Left renal pelvis (tissue), 4 donors: ENCODE measurements around the gene EPB41L2. TPM values are rescaled to one million over a fixed set of nuclear protein-coding genes. Genes with fewer than 3 reads are reported as not detected.

Source experiments
- DNase-seq, 4 donors: peaks; one replicate each; pipeline ENCODE4 v3.0.0-alpha.2; 2013; ENCODE audit warnings: low read depth in 4 of 4, low spot score in 3 of 4
- polyA plus RNA-seq, 4 donors: library from polyadenylated mRNA; unstranded; fragments of 120-200 nt; gene quantifications; one replicate each; pipeline ENCODE4 v1.2.1, GENCODE V29; 2013; ENCODE audit not compliant: insufficient read length in 4 of 4

The EPB41L2 gene
- polyA plus RNA-seq, 4 donors, result 147 to 448 (median 175) TPM

DNA sequence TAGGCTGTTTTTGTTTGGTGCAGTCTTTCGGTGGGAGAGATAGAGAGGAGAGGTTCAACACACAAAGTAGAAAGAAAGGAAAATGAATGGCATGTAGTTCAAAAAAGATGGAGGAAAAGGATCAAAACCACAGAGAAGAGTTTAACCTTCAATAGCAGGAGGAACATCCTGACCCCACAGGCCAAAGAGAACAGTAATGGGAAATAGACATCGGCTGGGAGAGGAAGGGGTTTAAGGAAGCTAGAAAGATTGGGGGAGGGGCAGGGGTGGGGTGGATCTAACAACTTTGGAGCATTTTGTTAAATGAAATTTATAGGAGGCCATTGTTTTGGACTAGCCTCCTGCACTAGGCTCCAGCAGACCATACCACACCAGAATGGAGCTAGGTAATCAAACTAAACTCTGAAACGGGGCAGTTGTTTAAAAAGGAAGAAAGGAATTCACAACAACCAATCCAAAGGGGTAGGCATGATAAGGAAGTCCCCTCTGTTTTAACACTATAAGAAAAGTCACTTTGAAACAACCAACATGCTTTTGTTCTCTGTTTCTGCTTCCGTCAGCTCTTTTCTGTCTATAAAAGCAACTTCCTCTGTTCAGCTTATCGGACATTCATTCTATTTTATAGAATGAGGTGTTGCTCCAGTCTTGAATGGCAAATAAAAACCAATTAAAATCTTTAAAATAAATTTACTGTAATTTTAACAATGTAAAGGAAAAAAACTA lies 82.6 kb downstream of the EPB41L2 start:
- no peak for DNase-seq

DNA sequence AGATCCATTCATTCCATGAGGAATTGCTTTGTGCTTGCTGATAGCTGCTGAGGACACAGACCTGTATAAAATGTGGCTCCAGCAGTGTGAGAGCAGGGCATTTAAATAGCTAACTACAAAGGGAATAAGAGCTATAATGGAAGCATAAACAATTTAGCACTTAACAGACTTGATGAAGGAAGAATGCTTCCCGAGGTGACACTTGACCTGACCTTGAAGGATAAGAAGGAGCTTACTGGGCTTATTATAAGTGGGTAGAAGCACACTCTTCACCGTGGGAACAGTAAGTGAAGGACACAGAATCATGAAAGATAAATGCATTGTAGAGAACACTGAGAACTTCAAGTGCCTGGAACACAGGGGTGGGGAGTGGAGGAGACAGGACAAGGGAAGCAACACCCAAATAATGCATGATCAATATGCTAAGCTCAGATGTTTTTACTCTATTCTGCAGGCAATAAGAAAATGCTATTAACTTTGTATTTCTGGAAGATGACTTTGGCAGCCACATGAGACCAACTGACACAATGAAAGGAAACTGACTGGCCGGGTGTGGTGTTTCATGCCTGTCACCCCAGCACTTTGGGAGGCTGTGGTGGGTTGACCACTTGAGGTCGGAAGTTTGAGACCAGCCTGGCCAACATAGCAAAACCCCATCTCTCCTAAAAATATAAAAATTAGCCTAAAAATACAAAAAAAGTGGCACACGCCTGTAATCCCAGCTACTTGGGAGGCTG lies 84.2 kb downstream of the EPB41L2 start:
- DNase-seq, result no peak

DNA sequence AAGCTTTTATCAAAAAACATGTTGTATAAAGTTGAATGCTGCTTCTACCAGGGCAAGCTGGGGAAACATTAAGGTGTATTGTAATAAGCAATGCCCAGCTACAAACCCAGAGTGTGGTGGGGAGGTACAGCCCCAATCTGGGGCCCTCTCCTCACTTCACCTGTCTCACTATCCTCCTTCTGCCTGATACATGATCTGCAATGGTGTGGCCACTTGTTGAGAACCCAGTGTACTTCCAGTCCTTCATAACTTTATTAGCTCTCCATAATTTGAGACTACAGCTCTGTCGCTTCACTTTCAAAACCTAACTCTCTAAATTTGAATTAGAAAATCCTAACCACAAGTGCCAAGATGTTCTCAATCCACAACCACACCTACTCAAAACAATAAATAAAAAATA lies 84.9 kb downstream of the EPB41L2 start:
- DNase-seq, result no peak

DNA sequence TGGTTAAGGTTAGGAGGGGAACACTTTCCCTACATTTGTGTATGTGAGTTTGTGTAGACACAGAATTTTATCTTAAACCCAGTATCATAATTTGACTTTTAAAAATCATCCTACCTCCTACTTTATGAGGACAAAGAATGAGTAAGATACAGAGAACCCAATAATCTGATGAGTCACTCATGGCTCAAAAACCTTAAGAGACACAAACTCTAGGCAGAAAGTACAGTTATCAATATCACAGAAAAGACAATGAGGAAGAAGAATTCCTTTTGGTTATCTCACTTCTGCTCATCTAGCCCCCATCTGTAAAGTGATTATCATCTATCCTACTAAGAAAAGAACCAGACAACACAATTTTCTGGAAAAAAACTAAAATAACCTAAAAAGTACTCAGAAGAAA lies 87.7 kb downstream of the EPB41L2 start:
- DNase-seq, result no peak

DNA sequence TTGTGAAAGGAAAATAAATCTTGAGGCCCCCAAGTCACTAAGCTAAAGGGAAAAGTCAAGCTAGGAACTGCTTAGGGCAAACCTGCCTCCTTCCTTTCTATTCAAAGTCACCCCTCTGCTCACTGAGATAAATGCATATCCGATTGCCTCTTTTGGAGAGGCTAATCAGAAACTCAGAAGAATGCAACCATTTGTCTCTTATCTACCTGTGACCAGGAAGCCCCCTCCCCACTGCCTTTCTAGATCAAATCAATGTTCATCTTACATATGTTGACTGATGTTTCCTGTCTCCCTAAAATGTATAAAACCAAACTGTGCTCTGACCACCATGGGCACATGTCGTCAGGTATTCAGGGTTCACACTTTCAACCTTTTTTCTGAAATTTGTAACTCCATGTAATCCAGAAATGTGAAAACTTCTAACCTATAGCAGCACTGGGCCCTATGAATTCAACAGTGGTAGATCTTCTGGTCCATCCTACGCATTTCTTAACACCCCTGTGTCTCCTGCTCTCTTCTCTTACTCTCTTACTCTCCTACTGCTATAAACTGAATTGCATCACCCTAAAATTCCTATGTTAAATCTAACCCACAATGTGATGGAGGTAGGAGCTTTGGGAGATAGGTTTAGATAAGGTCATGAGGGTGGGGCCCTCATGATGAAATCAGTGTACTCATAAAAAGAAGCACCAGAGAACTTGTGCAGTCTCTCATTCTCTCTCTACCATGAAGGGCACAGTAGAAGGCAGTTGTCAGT lies 89.3 kb downstream of the EPB41L2 start:
- no peak for DNase-seq

DNA sequence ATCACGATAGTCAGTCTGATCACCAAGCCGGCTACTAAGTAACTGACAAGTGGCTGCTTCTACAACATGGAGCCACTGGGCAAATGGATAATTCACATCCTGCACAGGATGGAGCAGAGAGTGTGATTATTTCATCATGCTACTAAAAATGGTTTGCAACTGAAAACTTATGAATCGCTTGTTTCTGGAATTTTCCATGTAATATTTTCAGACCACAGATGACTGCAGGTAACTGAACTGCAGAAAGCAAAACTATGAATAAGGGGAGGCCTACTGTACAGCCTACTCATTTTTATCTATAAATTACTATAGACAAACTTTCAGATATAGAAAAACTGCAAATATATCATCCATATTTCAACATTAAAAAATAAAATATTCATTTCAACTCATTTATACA lies 91.5 kb downstream of the EPB41L2 start:
- DNase-seq, result no peak

DNA sequence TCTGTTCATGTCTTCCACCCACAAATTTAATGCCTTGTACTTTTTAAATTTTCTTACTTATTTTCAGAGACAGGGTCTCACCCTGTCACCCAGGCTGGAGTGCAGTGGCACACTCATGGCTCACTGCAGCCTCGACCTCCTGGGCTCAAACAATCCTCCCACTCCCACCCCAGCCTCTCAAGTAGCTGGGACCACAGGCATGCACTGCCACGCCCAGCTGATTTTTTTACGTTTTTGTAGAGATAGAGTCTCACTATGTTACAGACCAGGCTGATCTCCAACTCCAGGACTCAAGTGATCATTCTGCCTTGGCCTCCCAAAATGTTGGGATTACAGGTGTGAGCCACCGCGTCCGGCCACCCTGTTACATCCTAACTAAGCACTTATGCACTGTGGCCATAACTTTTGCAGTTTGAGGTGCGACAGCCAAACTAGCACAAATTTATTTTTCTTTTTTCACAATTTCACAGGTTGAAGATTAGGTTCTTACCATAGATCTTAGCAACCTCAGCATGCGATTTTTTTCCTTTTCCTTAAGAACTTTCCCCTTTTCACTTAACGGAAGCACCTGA lies 92.1 kb downstream of the EPB41L2 start:
- no peak for DNase-seq

DNA sequence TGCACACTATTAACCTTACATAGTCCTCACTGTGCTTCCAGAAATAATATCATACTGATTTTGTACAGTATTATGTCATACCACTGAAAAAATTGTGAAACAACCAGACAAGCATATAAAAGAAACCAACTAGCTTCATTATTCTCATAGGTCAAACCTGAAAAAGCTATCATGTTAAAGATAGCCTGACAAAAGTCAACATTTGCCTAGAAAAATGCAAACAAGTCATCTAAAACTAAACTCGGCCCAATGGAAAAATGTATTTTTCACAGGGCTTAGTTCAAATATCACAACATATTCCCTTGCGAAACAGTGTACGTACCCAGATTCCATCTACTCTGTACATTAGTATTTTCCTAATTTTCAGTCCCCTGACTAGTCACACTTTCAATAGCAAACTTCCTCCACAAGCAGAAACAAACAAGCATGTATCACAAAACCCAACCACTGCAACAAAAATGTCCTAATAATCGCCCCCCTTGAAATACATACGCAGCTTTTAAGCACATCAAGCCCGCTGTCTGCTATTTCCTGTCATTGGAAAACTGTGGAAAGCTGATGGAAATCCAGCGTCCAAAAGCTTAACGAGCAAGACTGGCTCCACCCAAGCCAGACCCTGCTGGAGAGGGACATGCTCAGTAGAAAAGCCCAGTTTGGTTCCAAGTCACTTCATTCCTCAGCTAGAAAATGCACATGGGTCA lies 93.1 kb downstream of the EPB41L2 start:
- peak in 3 of 4 donors; percentile 39 to 41 (median 41) for DNase-seq

DNA sequence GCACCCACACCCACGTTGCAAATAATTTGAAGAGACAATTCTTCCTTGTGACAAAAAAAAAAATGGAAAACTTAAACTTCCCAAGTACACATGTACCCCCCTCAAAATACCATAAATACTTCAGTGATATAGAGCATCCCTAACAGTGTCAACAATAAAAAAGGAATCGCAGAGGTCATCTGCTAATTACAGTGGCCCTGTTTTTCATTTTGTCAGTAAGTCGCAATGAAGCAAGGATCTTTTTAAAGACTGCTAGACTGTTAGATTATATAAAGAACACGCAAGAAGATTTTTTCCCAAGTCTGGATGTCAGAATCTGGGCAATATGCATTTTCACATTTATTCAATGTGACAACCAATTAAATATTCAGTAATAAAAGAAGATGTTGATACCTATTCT lies 93.9 kb downstream of the EPB41L2 start:
- DNase-seq, result no peak

DNA sequence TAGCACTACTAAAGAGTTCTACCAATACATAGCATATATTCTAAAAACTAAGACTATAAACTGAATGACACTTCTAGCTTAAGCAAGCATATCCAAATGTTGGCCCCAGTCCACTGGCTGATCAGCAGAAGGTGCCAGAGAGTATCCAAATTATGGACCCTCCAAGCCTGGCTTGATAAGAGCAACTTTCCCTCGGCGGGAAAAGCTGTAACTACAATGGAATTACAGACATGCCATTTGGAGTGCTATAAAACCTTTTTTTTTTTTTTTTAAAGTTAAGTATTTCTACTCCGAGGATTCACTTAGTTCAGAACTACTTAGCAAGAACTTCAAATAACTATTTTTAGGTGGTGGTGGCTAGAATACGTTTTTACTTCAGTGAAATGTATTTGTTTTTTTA lies 94.6 kb downstream of the EPB41L2 start:
- DNase-seq, result no peak

DNA sequence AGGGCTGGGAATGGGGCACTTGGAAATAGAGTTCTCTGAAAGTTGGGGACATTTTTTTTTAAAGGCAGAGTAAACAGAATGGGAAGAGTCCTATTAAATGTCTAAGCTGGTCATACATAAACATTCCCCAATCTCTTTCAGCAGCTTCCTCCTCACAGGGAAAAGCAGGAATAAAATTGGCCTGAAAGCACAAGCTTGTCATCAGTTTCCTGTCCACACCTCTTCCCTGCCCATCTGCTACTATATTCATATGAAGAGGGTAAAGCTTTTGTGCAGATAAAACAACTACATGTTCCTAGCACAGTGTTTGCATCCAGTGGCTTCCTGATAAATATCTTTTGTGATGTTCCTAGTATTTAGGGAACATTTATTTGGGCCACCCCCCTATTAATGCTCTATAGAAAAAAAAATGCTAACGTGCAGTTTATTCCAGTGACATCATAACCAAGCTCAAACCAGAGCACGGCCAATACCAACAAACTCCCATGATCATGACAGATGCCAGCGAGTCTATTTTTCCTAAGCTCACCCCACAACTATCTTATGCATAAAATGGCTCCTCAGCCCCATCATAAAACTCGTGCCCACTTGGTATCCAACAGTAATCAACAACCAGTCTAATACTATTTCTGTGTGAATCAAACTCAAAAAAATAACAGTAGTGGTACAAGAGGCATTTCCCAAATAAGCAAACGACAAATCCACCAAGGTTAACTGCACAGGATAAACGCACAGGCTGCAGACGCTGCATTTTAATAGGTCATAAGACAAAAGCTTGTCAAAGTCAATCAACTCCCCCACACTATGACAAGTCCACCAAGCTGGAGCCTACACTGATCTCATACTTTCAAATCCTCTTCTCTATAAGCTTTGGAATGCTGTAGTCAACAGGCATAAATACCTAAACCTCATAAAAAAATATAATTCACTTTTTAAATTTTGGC lies 95.3 kb downstream of the EPB41L2 start:
- DNase-seq, result no peak

DNA sequence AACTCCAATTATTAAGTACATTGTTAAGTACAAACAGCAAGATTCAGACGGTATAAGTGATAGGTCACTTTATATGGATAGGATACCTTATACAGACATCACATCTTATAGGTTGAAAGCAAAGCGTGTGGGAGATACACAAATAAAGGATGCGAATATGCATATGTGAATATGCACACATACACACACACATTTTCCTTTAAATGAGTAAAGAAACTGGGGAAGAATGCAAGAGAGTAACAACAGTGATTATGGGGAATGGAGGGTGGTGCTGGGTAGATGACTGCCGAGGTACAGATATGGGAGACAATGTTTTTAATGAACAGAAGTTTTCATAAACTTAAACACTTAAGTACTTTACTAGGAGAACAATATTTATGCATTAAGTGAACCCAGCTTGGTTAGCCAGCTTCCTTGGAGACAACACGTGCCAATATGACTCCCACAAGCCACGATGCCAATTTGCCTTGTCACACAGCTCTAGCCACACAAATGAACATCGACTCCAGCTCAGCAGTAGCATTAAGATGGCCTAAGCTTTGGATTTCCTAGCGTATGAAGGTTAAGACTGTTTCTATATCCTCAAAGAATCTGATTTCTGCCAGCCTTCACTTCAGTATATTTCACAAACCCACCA lies 96.6 kb downstream of the EPB41L2 start:
- no peak for DNase-seq

DNA sequence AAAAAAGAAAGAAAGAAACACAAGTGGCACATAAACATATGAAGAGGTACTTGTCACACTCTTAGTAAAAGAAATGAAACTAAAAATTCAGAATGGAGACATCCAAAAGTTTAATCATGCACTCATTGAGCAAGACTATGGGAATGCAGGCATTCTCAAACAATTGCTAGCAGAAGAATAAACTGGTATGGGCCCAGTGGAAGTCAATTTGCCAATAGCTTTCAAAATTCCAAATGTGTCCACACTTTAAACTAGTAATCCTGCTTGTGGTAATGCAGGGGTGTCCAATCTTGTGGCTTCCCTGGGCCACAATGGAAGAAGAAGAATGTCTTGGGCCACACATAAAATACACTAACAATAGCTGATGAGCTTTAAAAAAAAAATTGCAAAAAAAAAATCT lies 97.4 kb downstream of the EPB41L2 start:
- no peak for DNase-seq

DNA sequence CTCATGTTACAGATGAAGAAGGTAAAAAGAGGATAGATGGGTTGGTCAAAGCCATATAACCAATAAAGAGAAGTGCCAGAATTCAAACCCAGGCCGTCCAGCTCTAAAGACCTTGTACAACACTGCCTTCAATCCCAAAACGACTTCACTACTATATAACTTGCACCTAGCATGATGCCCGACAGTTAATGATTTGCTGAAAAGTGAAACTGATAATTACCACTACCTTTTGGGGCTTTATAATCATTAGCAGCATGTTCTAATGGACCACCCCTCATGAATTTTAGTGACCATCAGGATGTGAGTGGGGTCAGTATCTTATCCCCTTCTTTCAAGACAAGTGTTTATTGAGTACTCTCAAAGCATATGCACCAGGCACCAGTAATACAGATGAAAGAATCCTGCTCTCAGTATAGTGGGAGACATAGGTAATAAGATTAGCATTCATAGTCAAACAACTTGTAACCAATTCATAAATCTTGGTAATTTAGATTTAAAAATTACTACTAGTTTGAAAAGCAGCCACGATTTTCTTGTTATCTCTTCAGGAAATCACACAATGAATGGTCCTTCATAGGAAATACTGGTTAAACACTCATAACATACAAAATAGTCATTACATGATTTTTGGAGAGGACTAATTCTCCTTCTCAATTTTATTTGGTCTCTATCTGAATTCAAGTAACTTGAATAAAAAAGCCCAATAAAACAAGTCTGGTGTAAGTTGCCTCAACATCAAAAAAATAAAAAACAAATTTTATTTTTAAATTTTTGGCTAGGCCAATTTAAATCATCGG lies 98.0 kb downstream of the EPB41L2 start:
- no peak for DNase-seq

DNA sequence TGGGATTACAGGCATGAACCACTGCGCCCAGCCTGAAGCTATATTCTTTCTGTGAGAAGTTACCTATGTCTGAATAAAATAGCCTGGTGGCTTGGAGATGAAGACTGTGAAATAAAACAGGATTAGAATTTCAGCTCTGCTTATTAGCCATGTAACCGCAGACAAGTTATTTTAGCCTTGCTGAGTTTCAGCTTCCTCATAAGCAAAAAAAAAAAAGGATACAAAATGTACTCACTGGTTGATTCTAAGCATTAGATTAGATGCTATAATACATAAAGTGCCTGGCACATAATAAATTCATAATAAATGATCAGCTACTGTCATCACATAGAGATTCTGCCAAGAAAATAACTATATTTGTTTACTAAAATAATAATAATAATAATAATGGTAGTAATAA lies 98.8 kb downstream of the EPB41L2 start:
- no peak for DNase-seq

DNA sequence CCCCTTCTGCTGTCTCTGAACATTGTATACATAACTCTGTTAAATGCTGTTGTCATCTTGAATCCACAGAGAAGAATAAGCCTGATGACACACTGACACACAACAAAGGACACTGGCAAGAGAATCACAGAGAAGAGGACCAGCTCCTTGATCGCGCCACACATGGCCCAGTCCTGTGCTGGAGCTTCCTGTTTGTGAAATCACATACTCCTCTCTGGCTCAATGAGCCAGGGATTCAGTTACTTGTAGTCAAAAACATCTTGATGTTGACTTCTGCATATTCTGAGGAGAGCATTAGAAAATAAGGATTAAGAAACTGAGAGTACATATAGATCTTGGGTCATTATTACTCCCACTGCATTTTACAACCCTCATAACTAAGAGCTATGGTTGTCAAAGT lies 100.1 kb downstream of the EPB41L2 start:
- no peak for DNase-seq

DNA sequence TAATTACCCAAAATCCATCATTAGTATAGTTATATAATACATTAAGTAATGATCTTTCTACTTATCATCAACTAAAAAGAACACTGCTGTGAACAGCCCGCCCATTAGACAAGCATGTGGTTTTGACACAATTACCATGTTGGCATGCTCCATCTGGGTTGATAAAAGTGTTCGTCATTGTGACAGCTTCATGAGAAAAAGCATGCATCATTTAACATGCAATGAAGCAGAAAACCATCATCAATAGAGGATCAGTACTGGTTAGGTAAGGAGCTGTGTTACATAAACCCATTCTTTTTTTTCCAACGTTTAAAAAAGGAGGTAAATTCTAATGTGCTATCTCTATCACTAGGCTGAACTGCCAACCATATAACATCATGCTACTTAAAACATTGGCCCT lies 101.9 kb downstream of the EPB41L2 start:
- no peak for DNase-seq

DNA sequence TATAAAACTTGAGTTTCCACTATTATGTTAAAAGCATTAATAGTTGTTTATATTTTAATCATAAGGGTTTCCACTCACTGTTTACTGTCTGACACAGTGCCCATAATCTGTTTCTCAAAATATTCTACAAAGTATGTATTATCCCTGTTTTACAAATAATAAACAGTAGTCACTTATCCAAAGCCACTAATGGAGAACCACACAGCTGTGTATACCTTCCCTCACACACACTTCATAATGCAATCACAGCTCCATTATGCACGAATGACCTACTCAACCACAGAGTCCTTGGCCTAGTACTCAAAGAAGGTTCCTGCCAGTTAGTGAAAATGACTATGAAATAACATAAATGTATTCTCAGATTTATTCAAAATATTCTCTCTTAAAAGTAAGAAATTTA lies 103.1 kb downstream of the EPB41L2 start:
- no peak for DNase-seq
